OCI-LY3 (cell line): ENCODE results near the gene TTC7B.

ENCODE experiments used
- H2AFZ ChIP-seq: fragments of 200-600, 300-600 bp; shearing (Covaris generic); 2 replicates; pipeline ENCODE4 v1.6.0; 2014; ENCODE audit warnings: antibody characterized with exemption, low read depth, low read length
- H3K27ac ChIP-seq: fragments of 200-600, 300-600 bp; sonication (generic); 2 replicates; pipeline ENCODE4 v1.5.1; 2014; ENCODE audit warnings: mild to moderate bottlenecking, low read length, moderate library complexity, mixed read lengths
- H3K27me3 ChIP-seq: fragments of 200-600, 300-600 bp; sonication (generic); 2 replicates; pipeline ENCODE4 v1.6.1; 2014; ENCODE audit warnings: low read depth, low read length, mixed read lengths
- H3K36me3 ChIP-seq: fragments of 200-600, 300-600 bp; sonication (generic); replicated peaks from 2 replicates; pipeline ENCODE3; 2014; ENCODE audit warnings: low read depth, low read length, mixed read lengths
- H3K4me1 ChIP-seq: fragments of 300-600, 200-600 bp; sonication (generic); 2 replicates; pipeline ENCODE4 v1.6.1; 2014; ENCODE audit warnings: low read length, mixed read lengths
- H3K4me2 ChIP-seq: fragments of 200-600, 300-600 bp; sonication (generic); 2 replicates; pipeline ENCODE4 v1.6.1; 2014; ENCODE audit warnings: low read length, mixed read lengths
- H3K4me3 ChIP-seq: fragments of 300-600, 200-600 bp; sonication (generic); 2 replicates; pipeline ENCODE4 v1.5.1; 2014; ENCODE audit warnings: antibody characterized with exemption, mild to moderate bottlenecking, low read length, moderate library complexity
- H3K79me2 ChIP-seq: fragments of 300-600, 200-600 bp; shearing (Covaris generic); 2 replicates; pipeline ENCODE4 v1.6.1; 2014; ENCODE audit warnings: mild to moderate bottlenecking, low read length, mixed read lengths
- H3K9ac ChIP-seq: fragments of 300-600, 200-600 bp; shearing (Covaris generic); 2 replicates; pipeline ENCODE4 v1.6.0; 2014; ENCODE audit warnings: mild to moderate bottlenecking, low read length, moderate library complexity
- H3K9me3 ChIP-seq: fragments of 200-600, 300-600 bp; shearing (Covaris generic); 2 replicates; pipeline ENCODE4 v1.6.1; 2014; ENCODE audit warnings: low read length, mixed read lengths; ENCODE audit not compliant: insufficient read depth
- H4K20me1 ChIP-seq: fragments of 200-600, 300-600 bp; sonication (generic); 2 replicates; pipeline ENCODE4 v1.6.1; 2016; ENCODE audit warnings: low read length, mixed read lengths; ENCODE audit not compliant: insufficient read depth
- CTCF ChIP-seq: fragments of 200-600, 300-600 bp; sonication (generic); IDR thresholded peaks from 2 replicates; pipeline ENCODE4 v1.5.1; 2014; ENCODE audit warnings: antibody characterized with exemption, low read length, low read depth
- EZH2phosphoT487 ChIP-seq: fragments of 200-600 bp; shearing (Covaris generic); IDR thresholded peaks from 2 replicates; pipeline ENCODE4 v1.6.1; 2018; ENCODE audit warnings: antibody characterized with exemption, mixed run types, low read depth

Gene TTC7B

GRCh38 chr14:90576581-90576980 is 239.6 kb downstream of the TTC7B start:
- Histone ChIP-seq H3K4me3 (no peak overlapping the region), H3K27me3 (no peaks in the 10 kb centered on the region), H3K27ac (no peak overlapping the region), H4K20me1 (no peaks in the 10 kb centered on the region), H2AFZ (no peak overlapping the region), H3K9me3 (no peaks in the 10 kb centered on the region), H3K79me2 (no peaks in the 10 kb centered on the region), H3K4me1 (no peaks in the 10 kb centered on the region), H3K9ac (no peak overlapping the region), H3K4me2 (no peak overlapping the region), H3K36me3 (no peaks in the 10 kb centered on the region)
- no peak for TF ChIP-seq EZH2phosphoT487
- no peak for TF ChIP-seq CTCF

GRCh38 chr14:90575781-90576180 is 240.4 kb downstream of the TTC7B start:
- TF ChIP-seq EZH2phosphoT487 (no peak), CTCF (no peak)
- no peaks in the 10 kb centered on the region for H3K79me2 ChIP-seq
- no peak overlapping the region for H2AFZ ChIP-seq
- H3K36me3 ChIP-seq, result no peaks in the 10 kb centered on the region
- H3K4me1 ChIP-seq, result no peaks in the 10 kb centered on the region
- no peaks in the 10 kb centered on the region for H4K20me1 ChIP-seq
- no peak overlapping the region for H3K9ac ChIP-seq
- H3K4me3 ChIP-seq, result no peak overlapping the region
- H3K27ac ChIP-seq, result no peak overlapping the region
- no peaks in the 10 kb centered on the region for H3K9me3 ChIP-seq
- H3K4me2 ChIP-seq, result no peak overlapping the region
- no peaks in the 10 kb centered on the region for H3K27me3 ChIP-seq

- no peak overlapping the region for H3K27ac ChIP-seq
- no peak overlapping the region for H2AFZ ChIP-seq
- no peak overlapping the region for H3K4me2 ChIP-seq
- no peaks in the 10 kb centered on the region for H4K20me1 ChIP-seq
- H3K9me3 ChIP-seq, result no peaks in the 10 kb centered on the region
- no peak overlapping the region for H3K9ac ChIP-seq
- TF ChIP-seq CTCF (no peak), EZH2phosphoT487 (no peak)
- H3K27me3 ChIP-seq, result no peaks in the 10 kb centered on the region
- no peaks in the 10 kb centered on the region for H3K4me1 ChIP-seq
- H3K4me3 ChIP-seq, result no peak overlapping the region
- H3K36me3 ChIP-seq, result no peaks in the 10 kb centered on the region
- no peaks in the 10 kb centered on the region for H3K79me2 ChIP-seq
Measured at GRCh38 chr14:90575336-90575735, 240.9 kb downstream of the TTC7B start.

GRCh38 chr14:90574188-90575131 is 241.8 kb downstream of the TTC7B start:
- no peaks in the 10 kb centered on the region for H4K20me1 ChIP-seq
- H3K9ac ChIP-seq, result no peak overlapping the region
- H3K27me3 ChIP-seq, result no peaks in the 10 kb centered on the region
- no peaks in the 10 kb centered on the region for H3K9me3 ChIP-seq
- no peak for TF ChIP-seq EZH2phosphoT487
- TF ChIP-seq CTCF, result no peak
- H2AFZ ChIP-seq, result no peak overlapping the region
- H3K4me3 ChIP-seq, result no peak overlapping the region
- H3K4me2 ChIP-seq, result no peak overlapping the region
- H3K79me2 ChIP-seq, result no peaks in the 10 kb centered on the region
- H3K36me3 ChIP-seq, result no peaks in the 10 kb centered on the region
- H3K27ac ChIP-seq, result no peak overlapping the region
- no peaks in the 10 kb centered on the region for H3K4me1 ChIP-seq
